ENCODE results near the gene ANKRD17. TPM values are rescaled to one million over a fixed set of nuclear protein-coding genes. Genes with fewer than 3 reads are reported as not detected.
"Not testable (repeated sequence)": the region's sequence is repeated elsewhere in the genome, so short reads cannot be mapped to it uniquely, and the experiment has no call there.

ANKRD17 gene
- total RNA-seq, 2 experiments from 2014 or later = 61.6 to 62.6 TPM

- POLR2A ChIA-PET = no interaction called here
Measured at GRCh38 chr4:73212982-73213730, 45.4 kb downstream of the ANKRD17 start.

GRCh38 chr4:73211968-73212367, 46.6 kb downstream of the ANKRD17 start:
- ChIA-PET CTCF (no interaction called here), POLR2A (no interaction called here)

More at GRCh38 chr4:73212982-73213730, 45.4 kb downstream of the ANKRD17 start:
- CTCF ChIA-PET = no interaction called here

GRCh38 chr4:73208376-73208775, 50.2 kb downstream of the ANKRD17 start:
- POLR2A ChIA-PET = no interaction called here
- CTCF ChIA-PET = no interaction called here

GRCh38 chr4:73206236-73206635, 52.4 kb downstream of the ANKRD17 start:
- POLR2A ChIA-PET = no interaction called here
- CTCF ChIA-PET = no interaction called here

- ChIA-PET CTCF (no interaction called here), POLR2A (no interaction called here)
Measured at GRCh38 chr4:73205482-73205881, 53.1 kb downstream of the ANKRD17 start.

GRCh38 chr4:73203976-73204375, 54.6 kb downstream of the ANKRD17 start:
- CTCF ChIA-PET, POLR2A ChIA-PET: not testable (repeated sequence)

GRCh38 chr4:73197220-73197619, 61.4 kb downstream of the ANKRD17 start:
- CTCF ChIA-PET = no interaction called here
- POLR2A ChIA-PET = no interaction called here

- POLR2A ChIA-PET = no interaction called here
Measured at GRCh38 chr4:73194064-73194463, 64.5 kb downstream of the ANKRD17 start.

GRCh38 chr4:73193659-73194058, 64.9 kb downstream of the ANKRD17 start:
- CTCF ChIA-PET = no interaction called here
- POLR2A ChIA-PET = no interaction called here

More at GRCh38 chr4:73194064-73194463, 64.5 kb downstream of the ANKRD17 start:
- CTCF ChIA-PET = interaction anchor here (0.6 kb wide), 1 partner anchor 460 kb away, joined by 3 read pairs; no protein-coding TSS in a partner anchor

- POLR2A ChIA-PET = no interaction called here
Measured at GRCh38 chr4:73193155-73193554, 65.4 kb downstream of the ANKRD17 start.

GRCh38 chr4:73189274-73189810, 69.3 kb downstream of the ANKRD17 start:
- CTCF ChIA-PET = no interaction called here
- POLR2A ChIA-PET = no interaction called here

More at GRCh38 chr4:73193155-73193554, 65.4 kb downstream of the ANKRD17 start:
- CTCF ChIA-PET = interaction anchor here (0.6 kb wide), 1 partner anchor 47 kb away, joined by 3 read pairs; no protein-coding TSS in a partner anchor

- POLR2A ChIA-PET = no interaction called here
- CTCF ChIA-PET = no interaction called here
Measured at GRCh38 chr4:73187325-73187724, 71.3 kb downstream of the ANKRD17 start.

GRCh38 chr4:73185903-73186302, 72.7 kb downstream of the ANKRD17 start:
- ChIA-PET CTCF (no interaction called here), POLR2A (no interaction called here)

GRCh38 chr4:73181231-73181630, 77.4 kb downstream of the ANKRD17 start:
- ChIA-PET CTCF (no interaction called here), POLR2A (no interaction called here)

GRCh38 chr4:73178389-73178788, 80.2 kb downstream of the ANKRD17 start:
- ChIA-PET POLR2A (no interaction called here), CTCF (no interaction called here)

GRCh38 chr4:73172161-73172560, 86.4 kb downstream of the ANKRD17 start:
- CTCF ChIA-PET = no interaction called here
- POLR2A ChIA-PET = no interaction called here

GRCh38 chr4:73170518-73171198, 87.9 kb downstream of the ANKRD17 start:
- CTCF ChIA-PET = no interaction called here
- POLR2A ChIA-PET = interaction anchor here (0.6 kb wide), 1 partner anchor 9 kb away, joined by 6 read pairs; no protein-coding TSS in a partner anchor

- CTCF ChIA-PET = no interaction called here
Measured at GRCh38 chr4:73166212-73166611, 92.4 kb downstream of the ANKRD17 start.

GRCh38 chr4:73161527-73162185, 96.9 kb downstream of the ANKRD17 start:
- CTCF ChIA-PET = no interaction called here

More at GRCh38 chr4:73166212-73166611, 92.4 kb downstream of the ANKRD17 start:
- POLR2A ChIA-PET = no interaction called here

GRCh38 chr4:73156394-73156793, 102.2 kb downstream of the ANKRD17 start:
- POLR2A ChIA-PET = no interaction called here
- CTCF ChIA-PET = no interaction called here

More at GRCh38 chr4:73161527-73162185, 96.9 kb downstream of the ANKRD17 start:
- POLR2A ChIA-PET = interaction anchor here (0.5 to 0.7 kb wide), 2 partner anchors 8 to 14 kb away, joined by 4 to 6 read pairs; no protein-coding TSS in a partner anchor
